ENCODE data around the gene KIF9. TPM values are rescaled to one million over a fixed set of nuclear protein-coding genes. Genes with fewer than 3 reads are reported as not detected.
A peak's percentile ranks its signal among the peaks of the same experiment; 100 is the strongest.
"Not testable (repeated sequence)": the region's sequence is repeated elsewhere in the genome, so short reads cannot be mapped to it uniquely, and the experiment has no call there.

The KIF9 gene
- total RNA-seq, 1 donor from 2014 or later, result 2.5 TPM

DNA sequence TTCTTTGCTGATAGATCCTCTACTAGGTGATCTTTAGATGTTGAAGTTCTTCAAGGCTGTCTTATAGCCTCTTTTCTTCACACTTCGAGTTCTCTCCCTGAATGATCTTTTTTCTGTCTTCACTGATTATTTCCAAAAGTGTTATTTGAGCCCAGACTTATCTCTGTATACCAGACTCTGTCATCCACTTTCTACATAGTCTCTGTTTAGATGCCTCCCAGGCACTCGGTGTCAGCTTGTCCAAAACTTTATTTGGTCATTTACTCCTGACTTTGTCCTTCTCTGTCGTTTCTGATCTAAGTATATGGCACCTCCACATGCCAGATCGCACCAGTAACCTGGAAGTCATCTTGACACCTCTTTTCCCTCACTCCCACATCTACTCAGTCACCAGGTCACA, 27.8 kb upstream of the KIF9 start:
- no peak for TF ChIP-seq CTCF (IDR thresholded peaks at IDR 0.05)
- DNase-seq (no peak), ATAC-seq (ENCODE audit: low read depth) (no peak)
- Mint-ChIP-seq H3K9me3 (no peaks in the 10 kb centered on the region), H3K36me3 (ENCODE audit: low read depth) (peaks cover 30% of the 10 kb centered on the region), H3K27ac (no peak overlapping the region), H3K4me1 (peaks cover 37% of the 10 kb centered on the region), H3K4me3 (no peak overlapping the region), H3K27me3 (no peaks in the 10 kb centered on the region)
- ChIA-PET CTCF (no interaction called here), POLR2A (interaction anchor here (1.1 kb wide), 1 partner anchor 18 kb away, joined by 3 read pairs; no protein-coding TSS in a partner anchor)
- intact Hi-C loops (cut with micrococcal nuclease), result no loop called here

DNA sequence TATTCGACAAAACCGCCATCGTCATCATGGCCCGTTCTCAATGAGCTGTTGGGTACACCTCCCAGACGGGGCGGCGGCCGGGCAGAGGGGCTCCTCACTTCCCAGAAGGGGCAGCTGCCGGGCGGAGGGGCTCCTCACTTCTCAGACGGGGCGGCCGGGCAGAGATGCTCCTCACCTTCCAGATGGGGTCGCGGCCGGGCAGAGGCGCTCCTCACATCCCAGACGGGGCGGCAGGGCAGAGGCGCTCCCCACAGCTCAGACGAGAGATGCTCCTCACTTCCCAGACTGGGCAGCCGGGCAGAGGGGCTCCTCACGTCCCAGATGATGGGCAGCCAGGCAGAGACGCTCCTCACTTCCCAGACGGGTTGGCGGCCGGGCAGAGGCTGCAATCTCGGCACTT, 26.6 kb upstream of the KIF9 start:
- H3K4me3 Mint-ChIP-seq; intact Hi-C loops (cut with micrococcal nuclease); POLR2A ChIA-PET; H3K27me3 Mint-ChIP-seq; ATAC-seq (ENCODE audit: low read depth); H3K9me3 Mint-ChIP-seq; DNase-seq; H3K27ac Mint-ChIP-seq; CTCF ChIA-PET: not testable (repeated sequence)
- H3K36me3 Mint-ChIP-seq (ENCODE audit: low read depth), result peaks cover 36% of the 10 kb centered on the region
- peaks cover 42% of the 10 kb centered on the region for H3K4me1 Mint-ChIP-seq

DNA sequence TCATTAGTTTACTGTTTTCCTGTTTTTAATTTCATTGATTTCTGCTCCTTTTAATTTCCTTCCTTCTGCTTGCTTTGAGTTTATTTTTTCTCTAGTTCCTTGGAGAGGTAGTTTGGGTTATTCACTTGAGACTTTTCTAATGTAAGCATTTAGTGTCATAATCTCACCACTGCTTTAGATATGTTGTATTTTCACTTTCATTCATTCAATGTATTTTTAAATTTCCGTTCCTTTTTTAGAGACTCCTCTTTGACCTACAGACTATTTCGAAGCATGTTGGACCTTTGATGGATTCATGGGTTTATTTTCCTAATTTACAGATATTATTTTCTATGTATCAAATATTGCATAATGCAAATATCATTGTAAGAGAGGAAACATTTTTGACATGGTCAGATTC, 23.4 kb upstream of the KIF9 start:
- peak overlapping the region; percentile 26 for H3K27ac Mint-ChIP-seq
- CTCF ChIA-PET, result no interaction called here

GRCh38 chr3:47301456-47301855, 18.9 kb upstream of the KIF9 start:
- ChIA-PET CTCF (interaction anchor here (0.5 kb wide), 1 partner anchor 22 kb away, joined by 6 read pairs; no protein-coding TSS in a partner anchor), POLR2A (no interaction called here)

More for the DNA sequence above, 23.4 kb upstream of the KIF9 start:
- Mint-ChIP-seq H3K9me3 (no peaks in the 10 kb centered on the region), H3K27me3 (no peaks in the 10 kb centered on the region), H3K4me1 (peaks cover 29% of the 10 kb centered on the region), H3K36me3 (ENCODE audit: low read depth) (peaks cover 54% of the 10 kb centered on the region), H3K4me3 (no peak overlapping the region)
- intact Hi-C loops (cut with micrococcal nuclease), result no loop called here
- TF ChIP-seq CTCF (IDR thresholded peaks at IDR 0.05), result no peak
- POLR2A ChIA-PET, result no interaction called here
- no peak for DNase-seq
- no peak for ATAC-seq (ENCODE audit: low read depth)

DNA sequence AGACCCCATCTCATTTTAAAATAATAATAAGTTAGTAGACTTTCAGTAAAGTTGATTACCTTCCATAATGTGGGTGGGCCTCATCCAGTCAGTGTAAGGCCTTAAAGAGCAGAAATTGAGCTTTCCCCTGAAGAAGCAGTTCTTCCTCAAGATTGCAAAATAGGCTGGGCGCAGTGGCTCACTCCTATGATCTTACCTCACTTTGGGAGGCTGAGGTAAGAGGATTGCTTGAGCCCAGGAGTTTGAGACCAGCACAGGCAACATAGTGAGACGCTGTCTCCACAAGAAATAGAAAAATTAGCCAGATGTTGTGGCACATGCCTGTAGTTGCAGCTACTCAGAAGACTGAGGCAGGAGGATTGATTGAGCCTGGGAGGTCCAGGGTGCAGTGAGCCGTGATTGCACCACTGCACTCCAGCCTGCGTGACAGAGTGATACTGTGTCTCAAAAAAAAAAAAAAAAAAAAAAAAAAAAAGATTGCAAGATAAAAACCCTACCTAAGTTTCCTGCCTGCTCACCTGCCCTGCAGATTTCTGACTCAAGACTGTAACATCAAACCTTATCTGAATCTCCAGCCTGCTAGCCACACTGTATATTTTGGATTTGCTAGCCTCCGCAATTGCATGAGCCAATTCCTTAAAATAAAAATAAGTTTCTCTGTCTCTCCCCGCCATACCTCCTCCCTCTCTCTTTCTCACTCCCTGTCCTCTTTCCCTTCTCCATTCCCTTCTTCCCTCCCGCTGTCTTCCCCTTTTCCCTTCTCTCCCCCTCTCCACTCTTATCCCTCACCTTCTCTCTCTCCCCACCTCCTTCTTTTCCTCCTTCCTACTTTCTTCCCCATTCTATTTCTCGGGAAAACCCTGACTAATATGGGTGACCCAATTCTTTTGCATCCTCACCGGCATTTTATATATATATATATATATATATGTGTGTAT, 17.1 kb upstream of the KIF9 start:
- H3K27me3 Mint-ChIP-seq, result no peaks in the 10 kb centered on the region
- no peak overlapping the region for H3K4me3 Mint-ChIP-seq
- TF ChIP-seq CTCF (IDR thresholded peaks at IDR 0.05), result no peak
- H3K9me3 Mint-ChIP-seq, result no peaks in the 10 kb centered on the region
- ChIA-PET CTCF (no interaction called here), POLR2A (no interaction called here)
- no peak overlapping the region for H3K27ac Mint-ChIP-seq
- ATAC-seq (ENCODE audit: low read depth) (no peak), DNase-seq (no peak)
- intact Hi-C loops (cut with micrococcal nuclease), result no loop called here
- peaks cover 44% of the 10 kb centered on the region for H3K36me3 Mint-ChIP-seq (ENCODE audit: low read depth)
- peaks cover 48% of the 10 kb centered on the region for H3K4me1 Mint-ChIP-seq

More at GRCh38 chr3:47301456-47301855, 18.9 kb upstream of the KIF9 start:
- Mint-ChIP-seq H3K4me1 (peaks cover 48% of the 10 kb centered on the region), H3K27me3 (no peaks in the 10 kb centered on the region), H3K9me3 (no peaks in the 10 kb centered on the region), H3K27ac (no peak overlapping the region), H3K4me3 (no peak overlapping the region), H3K36me3 (ENCODE audit: low read depth) (peaks cover 46% of the 10 kb centered on the region)
- DNase-seq (no peak), ATAC-seq (ENCODE audit: low read depth) (no peak)
- intact Hi-C loops (cut with micrococcal nuclease), result no loop called here
- no peak for TF ChIP-seq CTCF (IDR thresholded peaks at IDR 0.05)
